ENCODE measurements around the gene ARHGEF28. TPM values are rescaled to one million over a fixed set of nuclear protein-coding genes. Genes with fewer than 3 reads are reported as not detected.

ARHGEF28 gene
- total and polyA plus RNA-seq, 9 of the 15 experiments (the other 6 are each of a cell fraction or from before 2014, with no cell fraction given) = 0.27 TPM; not detected in 8

- Histone ChIP-seq H3K27ac (ENCODE audit: extremely low read depth, low read depth, low read length) (no peak overlapping the region), H3K4me1 (replicated peaks in 1 of 2; ENCODE audit: control insufficient read depth in 2 of 2, insufficient read depth in 2 of 2, low read length in 2 of 2) (peaks cover 0 to 10% of the 10 kb centered on the region in 2 experiments; a peak in 1 of 5 replicates), H3K9ac (ENCODE audit: insufficient read depth in 1 of 2, low read depth in 2 of 2, low read length in 2 of 2) (no peak overlapping the region), H3K27me3 (ENCODE audit: control insufficient read depth in 2 of 2, insufficient read depth in 2 of 2, low read length in 2 of 2) (peaks cover 14 to 27% of the 10 kb centered on the region in 2 experiments), H3K4me2 (ENCODE audit: insufficient read depth, low read length) (no peak overlapping the region), H2AFZ (ENCODE audit: low read depth, low read length) (no peak overlapping the region), H3K4me3 (no peak overlapping the region), H3K9me1 (ENCODE audit: control insufficient read depth, insufficient read depth, low read length) (no peaks in the 10 kb centered on the region), H3K36me3 (ENCODE audit: control insufficient read depth, insufficient read depth, low read length) (no peaks in the 10 kb centered on the region), H3K79me2 (ENCODE audit: control insufficient read depth, insufficient read depth, low read length) (no peaks in the 10 kb centered on the region), H3K9me3 (replicated peaks; ENCODE audit: control insufficient read depth, insufficient read depth, low read depth, low read length) (no peaks in the 10 kb centered on the region), H4K20me1 (replicated peaks; ENCODE audit: control insufficient read depth, insufficient read depth, low read length) (no peaks in the 10 kb centered on the region)
- no TSS peak for BruUV-seq (replicated peaks)
- in situ Hi-C loops (cut with MboI) = no loop called here
- ATAC-seq = no peak
- CTCF ChIA-PET (ENCODE audit: low intra/inter-chr PET ratio) = no interaction called here
- POLR2A ChIA-PET = no interaction called here
- DNase-seq (ENCODE audit: extremely low read depth in 1 of 4, low spot score in 3 of 4) = no peak
- intact Hi-C loops (cut with micrococcal nuclease) = no loop called here
- FAIRE-seq = no peak
- no peak for TF ChIP-seq MTA2 (IDR thresholded peaks at IDR 0.05; ENCODE audit: low read depth)
- TF ChIP-seq FOS (IDR thresholded peaks at IDR 0.05; ENCODE audit: extremely low read depth, insufficient read length) = no peak
- no peak for TF ChIP-seq BCL6 (CRISPR knock-in tag; IDR thresholded peaks at IDR 0.05)
- TF ChIP-seq, protein P1, sequence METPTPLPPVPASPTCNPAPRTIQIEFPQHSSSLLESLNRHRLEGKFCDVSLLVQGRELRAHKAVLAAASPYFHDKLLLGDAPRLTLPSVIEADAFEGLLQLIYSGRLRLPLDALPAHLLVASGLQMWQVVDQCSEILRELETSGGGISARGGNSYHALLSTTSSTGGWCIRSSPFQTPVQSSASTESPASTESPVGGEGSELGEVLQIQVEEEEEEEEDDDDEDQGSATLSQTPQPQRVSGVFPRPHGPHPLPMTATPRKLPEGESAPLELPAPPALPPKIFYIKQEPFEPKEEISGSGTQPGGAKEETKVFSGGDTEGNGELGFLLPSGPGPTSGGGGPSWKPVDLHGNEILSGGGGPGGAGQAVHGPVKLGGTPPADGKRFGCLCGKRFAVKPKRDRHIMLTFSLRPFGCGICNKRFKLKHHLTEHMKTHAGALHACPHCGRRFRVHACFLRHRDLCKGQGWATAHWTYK (CRISPR knock-in tag; IDR thresholded peaks at IDR 0.05) = no peak
- no peak for TF ChIP-seq PKNOX1 (IDR thresholded peaks at IDR 0.05)
- no peak for TF ChIP-seq ZNF197 (CRISPR knock-in tag; IDR thresholded peaks at IDR 0.05; ENCODE audit: low read depth)
These were observed 3.5 kb downstream of the ARHGEF28 start for GRCh38 chr5:73629456-73629855.
